GM12874 (cell line): ENCODE measurements around the gene STEAP3.

Experiments used
- TF ChIP-seq, protein P1 (sequence below): IDR thresholded peaks from 2 replicates; pipeline ENCODE4 v1.5.1; 2011; ENCODE audit warnings: low read depth, mild to moderate bottlenecking, control low read depth, low read length, moderate library complexity; ENCODE audit not compliant: insufficient read depth

The STEAP3 gene

DNA sequence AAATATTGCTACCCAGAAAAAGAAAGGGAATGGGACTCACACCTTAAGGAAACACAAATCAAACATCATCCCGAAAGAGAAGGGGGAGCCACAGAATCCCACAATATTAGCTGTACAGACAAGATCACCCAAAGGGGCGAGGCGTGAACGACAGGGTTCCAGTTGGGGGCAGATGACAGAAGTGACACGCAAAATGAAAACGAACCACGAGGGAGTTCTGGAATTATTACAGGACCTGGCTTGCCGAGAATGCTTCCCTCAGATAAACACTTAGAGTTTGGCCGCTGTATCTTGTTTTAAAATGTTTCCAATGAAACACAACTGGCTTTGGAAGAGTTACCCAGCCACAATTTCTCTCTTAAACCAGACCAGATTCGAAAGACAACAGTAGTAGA is 82.6 kb downstream of the STEAP3 start:
- TF ChIP-seq, protein P1, sequence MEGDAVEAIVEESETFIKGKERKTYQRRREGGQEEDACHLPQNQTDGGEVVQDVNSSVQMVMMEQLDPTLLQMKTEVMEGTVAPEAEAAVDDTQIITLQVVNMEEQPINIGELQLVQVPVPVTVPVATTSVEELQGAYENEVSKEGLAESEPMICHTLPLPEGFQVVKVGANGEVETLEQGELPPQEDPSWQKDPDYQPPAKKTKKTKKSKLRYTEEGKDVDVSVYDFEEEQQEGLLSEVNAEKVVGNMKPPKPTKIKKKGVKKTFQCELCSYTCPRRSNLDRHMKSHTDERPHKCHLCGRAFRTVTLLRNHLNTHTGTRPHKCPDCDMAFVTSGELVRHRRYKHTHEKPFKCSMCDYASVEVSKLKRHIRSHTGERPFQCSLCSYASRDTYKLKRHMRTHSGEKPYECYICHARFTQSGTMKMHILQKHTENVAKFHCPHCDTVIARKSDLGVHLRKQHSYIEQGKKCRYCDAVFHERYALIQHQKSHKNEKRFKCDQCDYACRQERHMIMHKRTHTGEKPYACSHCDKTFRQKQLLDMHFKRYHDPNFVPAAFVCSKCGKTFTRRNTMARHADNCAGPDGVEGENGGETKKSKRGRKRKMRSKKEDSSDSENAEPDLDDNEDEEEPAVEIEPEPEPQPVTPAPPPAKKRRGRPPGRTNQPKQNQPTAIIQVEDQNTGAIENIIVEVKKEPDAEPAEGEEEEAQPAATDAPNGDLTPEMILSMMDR: no peak

DNA sequence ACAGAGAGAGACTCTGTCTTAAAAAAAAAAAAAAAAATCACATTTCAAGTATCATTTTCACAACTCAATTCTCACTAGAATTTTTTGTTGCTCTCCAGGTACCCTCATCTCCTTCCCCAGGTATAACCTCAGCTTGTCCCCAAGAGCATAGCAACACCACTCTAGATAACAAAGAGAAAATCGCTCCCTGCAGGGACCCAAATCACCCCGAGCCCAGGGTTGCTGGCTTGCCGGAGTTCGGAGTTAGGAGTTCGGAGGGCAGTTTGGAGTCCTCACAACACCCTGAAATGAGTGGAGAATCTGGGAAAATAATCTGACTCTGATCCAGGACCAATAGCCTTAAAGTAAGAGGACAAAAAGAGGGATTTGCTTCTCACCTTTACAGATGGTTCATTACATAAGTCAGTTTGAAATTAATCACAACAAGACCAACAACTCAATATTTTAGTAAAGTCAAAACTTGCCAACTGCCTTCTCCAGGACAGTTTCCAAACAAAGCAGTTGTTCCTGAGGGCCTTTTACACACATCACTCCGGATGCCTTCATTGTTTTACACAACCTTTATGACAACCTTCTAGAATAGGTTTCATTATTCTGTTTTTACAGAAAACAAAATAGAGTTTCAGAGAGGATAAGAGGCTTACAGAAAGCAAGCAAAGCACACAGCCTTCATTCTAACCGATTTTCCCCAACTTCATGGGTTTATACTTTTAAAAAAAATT is 83.9 kb downstream of the STEAP3 start:
- TF ChIP-seq, protein P1: no peak

- TF ChIP-seq, protein P1: no peak
Measured at GRCh38 chr2:119308793-119309330, 85.2 kb downstream of the STEAP3 start.

DNA sequence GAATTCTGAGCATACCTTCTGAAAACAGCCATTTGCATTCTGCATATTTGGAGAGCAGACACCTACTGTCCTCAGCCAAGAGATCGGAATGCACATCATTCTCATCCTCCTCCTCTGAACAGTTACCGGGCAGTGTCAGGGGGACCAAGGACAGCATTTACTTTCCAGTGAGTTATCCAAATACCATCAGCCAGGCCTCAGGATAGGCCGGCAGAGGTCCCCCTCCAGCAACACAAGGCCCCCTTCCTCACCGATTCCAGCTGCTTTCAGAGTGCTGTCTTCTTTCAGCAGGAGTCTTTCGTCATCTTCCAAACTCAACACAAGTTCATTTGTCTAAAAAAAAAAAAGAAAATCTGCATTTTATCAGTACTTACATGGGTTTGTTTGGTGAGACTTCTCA is 87.7 kb downstream of the STEAP3 start:
- TF ChIP-seq, protein P1: no peak

- TF ChIP-seq, protein P1: no peak
Measured at GRCh38 chr2:119311831-119312230, 88.2 kb downstream of the STEAP3 start.
